Bronchial epithelial cell (primary cell): ENCODE measurements around the gene ALDH3A2. TPM values are rescaled to one million over a fixed set of nuclear protein-coding genes. Genes with fewer than 3 reads are reported as not detected.

Source experiments
- DNase-seq: peaks from one replicate; pipeline ENCODE4 v3.0.0-alpha.2; 2010; ENCODE audit warnings: low read depth
- FAIRE-seq: peaks from 2 replicates; lab custom pipeline; 2011; peaks lifted over from hg19 to GRCh38; lab: Jason Lieb, UNC
- H3K27me3 ChIP-seq: 2 replicates; pipeline ENCODE4 v1.5.1; 2011; ENCODE audit warnings: low read length; ENCODE audit not compliant: control insufficient read depth, insufficient read depth
- H3K36me3 ChIP-seq: 2 replicates; pipeline ENCODE4 v1.5.1; 2011; ENCODE audit warnings: low read length; ENCODE audit not compliant: control insufficient read depth, insufficient read depth
- H3K4me3 ChIP-seq: 2 replicates; pipeline ENCODE4 v1.5.1; 2011; ENCODE audit warnings: mild to moderate bottlenecking, low read depth, low read length, control low read depth
- total RNA-seq: library from RNA; depleted of rRNA; stranded (reverse); fragments of >200 nt; gene quantifications from 2 replicates; pipeline ENCODE4 v1.2.1, GENCODE V29; 2014
- TF ChIP-seq, protein P1 (sequence below): IDR thresholded peaks from 2 replicates; pipeline ENCODE4 v1.5.1; 2011; ENCODE audit warnings: mild to moderate bottlenecking, moderate library complexity, low read length, control low read depth, inconsistent platforms; ENCODE audit not compliant: insufficient read depth, severe bottlenecking

ALDH3A2 gene
- total RNA-seq, 1 donor from 2014 or later = 142 TPM

- no peak for FAIRE-seq
- TF ChIP-seq, protein P1, sequence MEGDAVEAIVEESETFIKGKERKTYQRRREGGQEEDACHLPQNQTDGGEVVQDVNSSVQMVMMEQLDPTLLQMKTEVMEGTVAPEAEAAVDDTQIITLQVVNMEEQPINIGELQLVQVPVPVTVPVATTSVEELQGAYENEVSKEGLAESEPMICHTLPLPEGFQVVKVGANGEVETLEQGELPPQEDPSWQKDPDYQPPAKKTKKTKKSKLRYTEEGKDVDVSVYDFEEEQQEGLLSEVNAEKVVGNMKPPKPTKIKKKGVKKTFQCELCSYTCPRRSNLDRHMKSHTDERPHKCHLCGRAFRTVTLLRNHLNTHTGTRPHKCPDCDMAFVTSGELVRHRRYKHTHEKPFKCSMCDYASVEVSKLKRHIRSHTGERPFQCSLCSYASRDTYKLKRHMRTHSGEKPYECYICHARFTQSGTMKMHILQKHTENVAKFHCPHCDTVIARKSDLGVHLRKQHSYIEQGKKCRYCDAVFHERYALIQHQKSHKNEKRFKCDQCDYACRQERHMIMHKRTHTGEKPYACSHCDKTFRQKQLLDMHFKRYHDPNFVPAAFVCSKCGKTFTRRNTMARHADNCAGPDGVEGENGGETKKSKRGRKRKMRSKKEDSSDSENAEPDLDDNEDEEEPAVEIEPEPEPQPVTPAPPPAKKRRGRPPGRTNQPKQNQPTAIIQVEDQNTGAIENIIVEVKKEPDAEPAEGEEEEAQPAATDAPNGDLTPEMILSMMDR = no peak
- H3K36me3 ChIP-seq = no peaks in the 10 kb centered on the region
These were observed 30.5 kb upstream of the ALDH3A2 start for GRCh38 chr17:19618015-19618414.

GRCh38 chr17:19619705-19620325, 28.7 kb upstream of the ALDH3A2 start:
- no peak for FAIRE-seq
- no peaks in the 10 kb centered on the region for H3K36me3 ChIP-seq
- no peak for DNase-seq
- no peak overlapping the region for H3K4me3 ChIP-seq
- H3K27me3 ChIP-seq = no peaks in the 10 kb centered on the region
- TF ChIP-seq, protein P1 = no peak

More at GRCh38 chr17:19618015-19618414, 30.5 kb upstream of the ALDH3A2 start:
- no peak for DNase-seq
- Histone ChIP-seq H3K4me3 (no peak overlapping the region), H3K27me3 (no peaks in the 10 kb centered on the region)

DNA sequence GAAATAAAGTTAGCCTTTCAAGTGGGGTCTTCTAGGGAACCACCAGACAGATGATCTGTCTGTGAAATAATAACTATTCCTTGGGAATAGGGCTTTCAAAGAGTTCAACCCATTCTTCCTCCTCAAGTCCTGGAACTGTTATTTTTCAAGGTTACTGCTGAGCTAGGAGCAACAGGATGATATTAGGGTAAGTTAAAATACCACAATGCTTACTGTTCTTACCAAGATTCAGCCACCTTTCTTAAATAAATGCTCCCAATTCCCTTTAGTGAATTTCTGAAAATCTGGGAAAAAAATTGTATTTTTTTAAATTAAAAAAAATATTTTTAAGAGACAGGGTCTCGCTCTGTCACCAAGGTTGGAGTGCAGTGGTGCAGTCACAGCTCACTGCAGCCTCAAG, 26.9 kb upstream of the ALDH3A2 start:
- no peak for FAIRE-seq
- no peak overlapping the region for H3K4me3 ChIP-seq

GRCh38 chr17:19626079-19626478, 22.5 kb upstream of the ALDH3A2 start:
- no peak for FAIRE-seq
- TF ChIP-seq, protein P1 = no peak
- no peak for DNase-seq
- no peaks in the 10 kb centered on the region for H3K36me3 ChIP-seq
- no peak overlapping the region for H3K4me3 ChIP-seq
- H3K27me3 ChIP-seq = peaks cover 2% of the 10 kb centered on the region

More for the DNA sequence above, 26.9 kb upstream of the ALDH3A2 start:
- TF ChIP-seq, protein P1 = no peak
- no peaks in the 10 kb centered on the region for H3K36me3 ChIP-seq
- H3K27me3 ChIP-seq = peaks cover 2% of the 10 kb centered on the region
- DNase-seq = no peak

DNA sequence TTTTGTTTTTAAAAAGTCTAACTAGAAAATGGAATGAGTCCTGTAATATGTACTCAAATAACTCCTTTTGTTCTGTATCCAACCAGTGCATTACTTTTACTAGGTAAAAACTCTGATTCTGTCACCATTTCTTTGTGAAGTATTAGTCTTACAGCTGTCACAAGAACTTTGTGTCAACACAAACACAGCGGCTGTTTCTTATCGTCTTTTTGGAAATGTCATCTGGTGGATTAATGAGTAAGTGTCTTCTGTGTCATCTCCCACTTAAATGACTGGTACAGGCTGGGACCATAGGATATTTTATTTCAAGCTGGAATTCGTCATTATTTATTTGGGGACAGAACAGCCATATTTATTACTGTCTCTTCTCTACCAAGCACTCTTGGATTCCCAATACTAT, 19.1 kb upstream of the ALDH3A2 start:
- no peak for FAIRE-seq
- no peak for DNase-seq
- TF ChIP-seq, protein P1 = no peak
- Histone ChIP-seq H3K4me3 (no peak overlapping the region), H3K27me3 (peaks cover 2% of the 10 kb centered on the region), H3K36me3 (no peaks in the 10 kb centered on the region)

- FAIRE-seq = no peak
- peaks cover under 1% of the 10 kb centered on the region for H3K27me3 ChIP-seq
- DNase-seq = no peak
- no peaks in the 10 kb centered on the region for H3K36me3 ChIP-seq
- TF ChIP-seq, protein P1 = no peak
- H3K4me3 ChIP-seq = no peak overlapping the region
These were observed 18.5 kb upstream of the ALDH3A2 start for GRCh38 chr17:19630035-19630434.
